Stromal cell of bone marrow (primary cell): ENCODE measurements around the gene NFE2L2.
"Not testable (repeated sequence)": the region's sequence is repeated elsewhere in the genome, so short reads cannot be mapped to it uniquely, and the experiment has no call there.

Experiments
- DNase-seq: peaks from one replicate; pipeline ENCODE4 v3.0.0-alpha.2; 2012; ENCODE audit warnings: low read depth

Gene NFE2L2

GRCh38 chr2:177193240-177193639, 71.3 kb downstream of the NFE2L2 start:
- DNase-seq = no peak

- DNase-seq = no peak
Measured at GRCh38 chr2:177192788-177193187, 71.7 kb downstream of the NFE2L2 start.

- no peak for DNase-seq
Measured at GRCh38 chr2:177190941-177191340, 73.6 kb downstream of the NFE2L2 start.

- DNase-seq = no peak
Measured at GRCh38 chr2:177188482-177189469, 75.8 kb downstream of the NFE2L2 start.

- DNase-seq = peak; percentile 80
Measured at GRCh38 chr2:177187631-177188312, 76.8 kb downstream of the NFE2L2 start.

GRCh38 chr2:177186038-177186437, 78.5 kb downstream of the NFE2L2 start:
- not testable (repeated sequence) for DNase-seq

- no peak for DNase-seq
Measured at GRCh38 chr2:177184606-177185005, 79.9 kb downstream of the NFE2L2 start.

- DNase-seq = no peak
Measured at GRCh38 chr2:177183860-177184259, 80.7 kb downstream of the NFE2L2 start.
